SK-N-SH treated with all-trans-retinoic acid at 6 μM for 48 hours (cell line): ENCODE data around the gene UBE2Q2.
A peak's percentile ranks its signal among the peaks of the same experiment; 100 is the strongest.

Experiments
- ATAC-seq: fragments of 200-7000 bp; cut with Tn5 transposase; 3 replicates; pipeline ENCODE4 v1.9.1; 2020; ENCODE audit warnings: mild to moderate bottlenecking, moderate library complexity
- ARNTL ChIP-seq: fragments of 450-650 bp; formaldehyde crosslinking; IDR thresholded peaks from 2 replicates; pipeline ENCODE4 v1.5.0; 2020; ENCODE audit warnings: low read depth, mild to moderate bottlenecking, moderate library complexity, borderline replicate concordance
- CSDC2 ChIP-seq: fragments of 250-450 bp; sonication (Bioruptor Pico); IDR thresholded peaks from 2 replicates; pipeline ENCODE4 v1.5.0; 2020; ENCODE audit warnings: mild to moderate bottlenecking, moderate library complexity
- ESRRG ChIP-seq: fragments of 250-450 bp; sonication (Bioruptor Pico); IDR thresholded peaks from 2 replicates; pipeline ENCODE4 v1.6.1; 2021; ENCODE audit warnings: mild to moderate bottlenecking
- ISL1 ChIP-seq: fragments of 250-450 bp; sonication (Bioruptor Pico); IDR thresholded peaks from 2 replicates; pipeline ENCODE4 v2.1.2; 2022; ENCODE audit warnings: mild to moderate bottlenecking, moderate library complexity
- OSR1 ChIP-seq: fragments of 250-450 bp; sonication (Bioruptor Pico); IDR thresholded peaks from 2 replicates; pipeline ENCODE4 v1.8.0; 2022; ENCODE audit warnings: moderate library complexity, mild to moderate bottlenecking, inconsistent platforms
- PPARA ChIP-seq: fragments of 250-450 bp; sonication (Bioruptor Pico); IDR thresholded peaks from 2 replicates; pipeline ENCODE4 v1.5.0; 2020; ENCODE audit warnings: mild to moderate bottlenecking, borderline replicate concordance
- RARB ChIP-seq: fragments of 250-450 bp; sonication (Bioruptor Pico); IDR thresholded peaks from 2 replicates; pipeline ENCODE4 v1.8.0; 2021; ENCODE audit warnings: mild to moderate bottlenecking, moderate library complexity
- SNAI2 ChIP-seq: fragments of 250-450 bp; sonication (Bioruptor Pico); IDR thresholded peaks from 2 replicates; pipeline ENCODE4 v1.5.0; 2020; ENCODE audit warnings: mild to moderate bottlenecking, moderate library complexity
- TCF4 ChIP-seq: fragments of 250-450 bp; sonication (Bioruptor Pico); IDR thresholded peaks from 2 replicates; pipeline ENCODE4 v1.8.0; 2021; ENCODE audit warnings: mild to moderate bottlenecking, moderate library complexity, borderline replicate concordance
- TOX ChIP-seq: fragments of 250-450 bp; sonication (Bioruptor Pico); IDR thresholded peaks from 2 replicates; pipeline ENCODE4 v1.8.0; 2021; ENCODE audit warnings: mild to moderate bottlenecking, moderate library complexity, borderline replicate concordance
- ZC3H10 ChIP-seq: fragments of 250-450 bp; sonication (Bioruptor Pico); IDR thresholded peaks from 2 replicates; pipeline ENCODE4 v1.5.1; 2021; ENCODE audit warnings: mild to moderate bottlenecking, moderate library complexity
- ZFP3 ChIP-seq: fragments of 250-450 bp; sonication (Bioruptor Pico); IDR thresholded peaks from 2 replicates; pipeline ENCODE4 v1.5.0; 2020; ENCODE audit warnings: mild to moderate bottlenecking, moderate library complexity
- ZFP30 ChIP-seq: fragments of 450-650 bp; formaldehyde crosslinking; IDR thresholded peaks from 2 replicates; pipeline ENCODE4 v1.5.0; 2022; ENCODE audit warnings: mild to moderate bottlenecking, moderate library complexity
- ZNF565 ChIP-seq: fragments of 450-650 bp; formaldehyde crosslinking; conservative IDR thresholded peaks from 2 replicates; pipeline ENCODE4 v1.5.0; 2020; ENCODE audit warnings: low read depth, mild to moderate bottlenecking, moderate library complexity
- ZNF70 ChIP-seq: fragments of 450-650 bp; formaldehyde crosslinking; IDR thresholded peaks from 2 replicates; pipeline ENCODE4 v1.5.0; 2020; ENCODE audit warnings: mild to moderate bottlenecking, moderate library complexity
- ZNF8 ChIP-seq: fragments of 450-650 bp; formaldehyde crosslinking; IDR thresholded peaks from 2 replicates; pipeline ENCODE4 v1.5.0; 2020; ENCODE audit warnings: mild to moderate bottlenecking, moderate library complexity
- TF ChIP-seq, protein P1 (sequence below): fragments of 250-450 bp; sonication (Bioruptor Pico); IDR thresholded peaks from 2 replicates; pipeline ENCODE4 v1.8.0; 2020; ENCODE audit warnings: mild to moderate bottlenecking, moderate library complexity, borderline replicate concordance
- TF ChIP-seq, protein P2 (sequence below): fragments of 250-450 bp; sonication (Bioruptor Pico); IDR thresholded peaks from 2 replicates; pipeline ENCODE4 v1.8.0; 2021; ENCODE audit warnings: low read depth, mild to moderate bottlenecking, moderate library complexity, borderline replicate concordance
- TF ChIP-seq, protein P3 (sequence below): fragments of 250-450 bp; sonication (Bioruptor Pico); IDR thresholded peaks from 2 replicates; pipeline ENCODE4 v1.5.1; 2021; ENCODE audit warnings: mild to moderate bottlenecking, moderate library complexity
- TF ChIP-seq, protein P4 (sequence below): fragments of 250-450 bp; sonication (Bioruptor Pico); IDR thresholded peaks from 2 replicates; pipeline ENCODE4 v1.5.0; 2020; ENCODE audit warnings: mild to moderate bottlenecking, moderate library complexity

Gene UBE2Q2

DNA sequence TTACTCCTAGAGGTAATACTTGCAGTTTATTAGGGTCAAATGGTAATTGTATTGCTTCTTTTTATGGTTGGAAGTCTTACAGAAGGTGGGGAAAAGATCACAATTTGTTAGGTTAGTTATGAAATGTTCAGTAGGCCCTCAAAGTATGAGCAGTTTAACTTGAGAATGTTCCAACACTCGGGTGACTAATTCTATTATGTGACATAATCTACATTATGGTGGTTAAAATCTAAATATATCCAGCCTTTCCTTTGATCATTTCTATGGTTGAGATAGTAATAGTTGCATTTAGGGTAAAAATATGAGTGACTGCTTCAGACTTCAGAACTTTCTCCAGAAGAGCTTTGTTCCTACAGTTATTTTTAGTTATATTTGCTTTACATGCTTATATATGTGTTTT, 40.8 kb downstream of the UBE2Q2 start (continued):
- no peak for TF ChIP-seq ARNTL (CRISPR knock-in tag)
- TF ChIP-seq, protein P1, sequence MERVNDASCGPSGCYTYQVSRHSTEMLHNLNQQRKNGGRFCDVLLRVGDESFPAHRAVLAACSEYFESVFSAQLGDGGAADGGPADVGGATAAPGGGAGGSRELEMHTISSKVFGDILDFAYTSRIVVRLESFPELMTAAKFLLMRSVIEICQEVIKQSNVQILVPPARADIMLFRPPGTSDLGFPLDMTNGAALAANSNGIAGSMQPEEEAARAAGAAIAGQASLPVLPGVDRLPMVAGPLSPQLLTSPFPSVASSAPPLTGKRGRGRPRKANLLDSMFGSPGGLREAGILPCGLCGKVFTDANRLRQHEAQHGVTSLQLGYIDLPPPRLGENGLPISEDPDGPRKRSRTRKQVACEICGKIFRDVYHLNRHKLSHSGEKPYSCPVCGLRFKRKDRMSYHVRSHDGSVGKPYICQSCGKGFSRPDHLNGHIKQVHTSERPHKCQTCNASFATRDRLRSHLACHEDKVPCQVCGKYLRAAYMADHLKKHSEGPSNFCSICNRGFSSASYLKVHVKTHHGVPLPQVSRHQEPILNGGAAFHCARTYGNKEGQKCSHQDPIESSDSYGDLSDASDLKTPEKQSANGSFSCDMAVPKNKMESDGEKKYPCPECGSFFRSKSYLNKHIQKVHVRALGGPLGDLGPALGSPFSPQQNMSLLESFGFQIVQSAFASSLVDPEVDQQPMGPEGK (CRISPR knock-in tag): no peak
- TF ChIP-seq RARB (CRISPR knock-in tag): no peak
- TF ChIP-seq ISL1 (CRISPR knock-in tag): no peak

DNA sequence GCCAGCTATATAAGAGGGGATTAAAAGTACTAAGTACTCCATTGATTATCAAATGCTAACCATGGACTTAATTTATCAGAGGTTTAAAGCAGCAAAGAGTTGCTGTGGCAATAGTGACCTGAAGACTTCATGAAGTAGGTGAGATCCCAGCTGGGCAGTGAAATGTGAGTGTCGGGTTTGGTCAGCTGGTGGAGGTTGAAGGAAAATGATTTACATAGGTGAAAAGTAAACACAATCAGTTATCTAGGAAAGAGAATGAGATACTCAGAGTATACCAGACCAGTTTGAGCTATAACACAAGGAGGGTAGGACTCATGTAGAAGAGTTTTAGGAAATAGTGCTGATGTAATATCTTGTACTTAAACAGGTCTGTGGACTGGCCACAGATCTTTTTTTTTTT, 43.9 kb downstream of the UBE2Q2 start:
- TF ChIP-seq, protein P1 (CRISPR knock-in tag): no peak
- TF ChIP-seq ZC3H10 (CRISPR knock-in tag) (no peak), ZNF565 (CRISPR knock-in tag) (no peak), OSR1 (CRISPR knock-in tag) (no peak), ZFP30 (no peak), ESRRG (CRISPR knock-in tag) (no peak), ARNTL (CRISPR knock-in tag) (no peak), TCF4 (CRISPR knock-in tag) (no peak), RARB (CRISPR knock-in tag) (no peak), ZNF8 (CRISPR knock-in tag) (no peak), SNAI2 (CRISPR knock-in tag) (no peak), PPARA (CRISPR knock-in tag) (no peak), ZNF70 (no peak), TOX (no peak)
- TF ChIP-seq, protein P2, sequence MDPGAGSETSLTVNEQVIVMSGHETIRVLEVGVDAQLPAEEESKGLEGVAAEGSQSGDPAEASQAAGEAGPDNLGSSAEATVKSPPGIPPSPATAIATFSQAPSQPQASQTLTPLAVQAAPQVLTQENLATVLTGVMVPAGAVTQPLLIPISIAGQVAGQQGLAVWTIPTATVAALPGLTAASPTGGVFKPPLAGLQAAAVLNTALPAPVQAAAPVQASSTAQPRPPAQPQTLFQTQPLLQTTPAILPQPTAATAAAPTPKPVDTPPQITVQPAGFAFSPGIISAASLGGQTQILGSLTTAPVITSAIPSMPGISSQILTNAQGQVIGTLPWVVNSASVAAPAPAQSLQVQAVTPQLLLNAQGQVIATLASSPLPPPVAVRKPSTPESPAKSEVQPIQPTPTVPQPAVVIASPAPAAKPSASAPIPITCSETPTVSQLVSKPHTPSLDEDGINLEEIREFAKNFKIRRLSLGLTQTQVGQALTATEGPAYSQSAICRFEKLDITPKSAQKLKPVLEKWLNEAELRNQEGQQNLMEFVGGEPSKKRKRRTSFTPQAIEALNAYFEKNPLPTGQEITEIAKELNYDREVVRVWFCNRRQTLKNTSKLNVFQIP: no peak
- TF ChIP-seq, protein P3, sequence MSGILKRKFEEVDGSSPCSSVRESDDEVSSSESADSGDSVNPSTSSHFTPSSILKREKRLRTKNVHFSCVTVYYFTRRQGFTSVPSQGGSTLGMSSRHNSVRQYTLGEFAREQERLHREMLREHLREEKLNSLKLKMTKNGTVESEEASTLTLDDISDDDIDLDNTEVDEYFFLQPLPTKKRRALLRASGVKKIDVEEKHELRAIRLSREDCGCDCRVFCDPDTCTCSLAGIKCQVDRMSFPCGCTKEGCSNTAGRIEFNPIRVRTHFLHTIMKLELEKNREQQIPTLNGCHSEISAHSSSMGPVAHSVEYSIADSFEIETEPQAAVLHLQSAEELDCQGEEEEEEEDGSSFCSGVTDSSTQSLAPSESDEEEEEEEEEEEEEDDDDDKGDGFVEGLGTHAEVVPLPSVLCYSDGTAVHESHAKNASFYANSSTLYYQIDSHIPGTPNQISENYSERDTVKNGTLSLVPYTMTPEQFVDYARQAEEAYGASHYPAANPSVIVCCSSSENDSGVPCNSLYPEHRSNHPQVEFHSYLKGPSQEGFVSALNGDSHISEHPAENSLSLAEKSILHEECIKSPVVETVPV (CRISPR knock-in tag): no peak
- TF ChIP-seq, protein P4, sequence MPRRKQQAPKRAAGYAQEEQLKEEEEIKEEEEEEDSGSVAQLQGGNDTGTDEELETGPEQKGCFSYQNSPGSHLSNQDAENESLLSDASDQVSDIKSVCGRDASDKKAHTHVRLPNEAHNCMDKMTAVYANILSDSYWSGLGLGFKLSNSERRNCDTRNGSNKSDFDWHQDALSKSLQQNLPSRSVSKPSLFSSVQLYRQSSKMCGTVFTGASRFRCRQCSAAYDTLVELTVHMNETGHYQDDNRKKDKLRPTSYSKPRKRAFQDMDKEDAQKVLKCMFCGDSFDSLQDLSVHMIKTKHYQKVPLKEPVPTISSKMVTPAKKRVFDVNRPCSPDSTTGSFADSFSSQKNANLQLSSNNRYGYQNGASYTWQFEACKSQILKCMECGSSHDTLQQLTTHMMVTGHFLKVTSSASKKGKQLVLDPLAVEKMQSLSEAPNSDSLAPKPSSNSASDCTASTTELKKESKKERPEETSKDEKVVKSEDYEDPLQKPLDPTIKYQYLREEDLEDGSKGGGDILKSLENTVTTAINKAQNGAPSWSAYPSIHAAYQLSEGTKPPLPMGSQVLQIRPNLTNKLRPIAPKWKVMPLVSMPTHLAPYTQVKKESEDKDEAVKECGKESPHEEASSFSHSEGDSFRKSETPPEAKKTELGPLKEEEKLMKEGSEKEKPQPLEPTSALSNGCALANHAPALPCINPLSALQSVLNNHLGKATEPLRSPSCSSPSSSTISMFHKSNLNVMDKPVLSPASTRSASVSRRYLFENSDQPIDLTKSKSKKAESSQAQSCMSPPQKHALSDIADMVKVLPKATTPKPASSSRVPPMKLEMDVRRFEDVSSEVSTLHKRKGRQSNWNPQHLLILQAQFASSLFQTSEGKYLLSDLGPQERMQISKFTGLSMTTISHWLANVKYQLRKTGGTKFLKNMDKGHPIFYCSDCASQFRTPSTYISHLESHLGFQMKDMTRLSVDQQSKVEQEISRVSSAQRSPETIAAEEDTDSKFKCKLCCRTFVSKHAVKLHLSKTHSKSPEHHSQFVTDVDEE (CRISPR knock-in tag): no peak
- ATAC-seq: no peak

DNA sequence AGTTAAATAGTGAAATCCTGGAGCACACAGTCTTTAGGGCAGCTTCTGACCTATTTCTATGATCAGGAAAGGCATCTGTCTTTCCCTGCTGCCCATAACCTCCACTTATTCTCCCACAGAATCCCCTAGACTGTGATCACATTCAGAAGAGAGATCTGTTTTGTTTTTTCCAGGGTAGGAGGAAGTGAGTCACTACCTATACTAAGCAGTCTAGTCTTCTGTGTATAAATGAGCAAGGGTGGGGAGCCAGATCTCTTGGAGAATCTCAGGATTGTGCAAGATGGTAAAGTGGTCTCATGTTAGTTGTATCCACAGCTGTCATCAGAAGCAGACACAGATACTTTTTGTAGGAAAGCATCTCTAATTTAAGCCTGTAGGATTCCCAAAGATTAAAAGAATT, 48.6 kb downstream of the UBE2Q2 start:
- TF ChIP-seq TCF4 (CRISPR knock-in tag) (no peak), ZNF70 (peak; percentile 62; the same call in 1 of the 2 replicates), ISL1 (CRISPR knock-in tag) (peak; percentile 53; the same call in 1 of the 2 replicates)
- ATAC-seq: peak; percentile 96

DNA sequence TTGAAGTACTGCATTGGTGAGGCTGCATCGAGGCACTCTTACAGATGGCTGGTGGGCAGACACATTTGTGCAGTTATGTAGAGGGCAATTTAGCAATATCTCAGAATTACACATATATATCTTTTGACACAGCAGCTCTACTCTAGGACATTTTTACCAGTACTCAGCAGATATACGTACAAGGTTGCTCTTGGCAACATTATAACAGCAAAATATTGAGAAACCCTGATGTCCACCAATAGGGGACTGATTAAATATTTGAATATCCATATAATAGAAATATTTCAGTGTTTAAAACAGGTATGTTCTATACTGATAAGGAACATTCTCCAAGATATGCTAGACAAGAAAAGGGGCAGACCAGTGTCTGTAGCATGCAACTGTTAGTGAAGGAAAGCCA, 52.5 kb downstream of the UBE2Q2 start:
- ATAC-seq: no peak
- TF ChIP-seq ZFP3 (no peak), RARB (CRISPR knock-in tag) (no peak), OSR1 (CRISPR knock-in tag) (no peak), ARNTL (CRISPR knock-in tag) (no peak), TCF4 (CRISPR knock-in tag) (no peak), CSDC2 (CRISPR knock-in tag) (no peak), ISL1 (CRISPR knock-in tag) (no peak)
- TF ChIP-seq, protein P1 (CRISPR knock-in tag): no peak
- TF ChIP-seq, protein P2: no peak
